GM23338 (cell line): Measurements from ENCODE around the gene BANP.

ENCODE experiments used
- CREB1 ChIP-seq: fragments of 250-450 bp; sonication (Bioruptor Pico); IDR thresholded peaks from 2 replicates; pipeline ENCODE4 v1.5.0; 2020; ENCODE audit warnings: low read depth, mild to moderate bottlenecking, moderate library complexity
- EZH2 ChIP-seq: fragments of 200-600 bp; sonication (generic); IDR thresholded peaks from one replicate; pipeline ENCODE4 v1.8.0; 2017; ENCODE audit warnings: antibody characterized with exemption, mild to moderate bottlenecking, low read depth; ENCODE audit not compliant: unreplicated experiment
- EZH2phosphoT487 ChIP-seq: fragments of 200-600 bp; sonication (generic); IDR thresholded peaks from one replicate; pipeline ENCODE4 v1.8.1; 2018; ENCODE audit warnings: antibody characterized with exemption; ENCODE audit not compliant: unreplicated experiment
- POLR2AphosphoS5 ChIP-seq: IDR thresholded peaks from 2 replicates; pipeline ENCODE4 v1.6.1; 2016; ENCODE audit warnings: antibody characterized with exemption, low read depth
- TF ChIP-seq, protein P1 (sequence below), 2 experiments: fragments of 200-600 bp in 1 of 2; sonication (generic) in 1 of 2; conservative IDR thresholded peaks; 2 replicates each; pipeline versions ENCODE4 v1.5.1 to v1.6.1; 2016 to 2017; ENCODE audit warnings: antibody characterized with exemption in 2 of 2, low read depth in 2 of 2, mild to moderate bottlenecking in 2 of 2, moderate library complexity in 1 of 2
- TF ChIP-seq, protein P2 (sequence below): IDR thresholded peaks from one replicate; pipeline ENCODE4 v1.6.1; 2018; ENCODE audit warnings: antibody characterized with exemption; ENCODE audit not compliant: unreplicated experiment

DNA sequence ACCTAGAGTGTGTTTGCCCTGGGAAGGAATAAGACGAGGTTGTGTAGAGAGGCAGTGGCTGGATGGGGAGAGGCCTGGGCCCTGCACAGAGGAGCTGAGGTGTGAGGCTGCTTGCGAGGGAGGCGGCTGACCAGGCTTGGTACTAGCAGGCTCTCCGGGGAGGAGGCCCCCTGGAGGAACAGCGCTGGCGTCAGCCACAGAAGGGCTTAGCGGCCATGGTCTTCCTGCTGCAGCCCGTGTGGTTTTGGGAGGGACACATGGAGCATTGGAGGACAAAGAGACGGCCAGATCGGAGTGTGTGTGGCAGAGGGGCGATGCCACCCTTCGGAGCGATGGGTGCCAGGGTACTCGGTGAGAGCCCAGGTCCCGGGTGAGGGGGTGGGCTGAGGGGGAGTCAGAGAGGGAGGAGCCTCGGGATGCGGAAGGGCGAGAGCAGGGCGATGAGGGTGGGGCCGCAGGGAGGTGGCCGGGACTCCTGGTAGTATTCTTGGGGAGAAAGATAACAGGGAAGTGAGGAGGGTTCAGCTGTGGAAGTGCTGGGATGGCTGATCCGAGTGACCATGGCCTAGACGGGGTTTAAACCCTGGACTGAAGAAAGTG is 8.3 kb downstream of the BANP start:
- TF ChIP-seq, protein P1, sequence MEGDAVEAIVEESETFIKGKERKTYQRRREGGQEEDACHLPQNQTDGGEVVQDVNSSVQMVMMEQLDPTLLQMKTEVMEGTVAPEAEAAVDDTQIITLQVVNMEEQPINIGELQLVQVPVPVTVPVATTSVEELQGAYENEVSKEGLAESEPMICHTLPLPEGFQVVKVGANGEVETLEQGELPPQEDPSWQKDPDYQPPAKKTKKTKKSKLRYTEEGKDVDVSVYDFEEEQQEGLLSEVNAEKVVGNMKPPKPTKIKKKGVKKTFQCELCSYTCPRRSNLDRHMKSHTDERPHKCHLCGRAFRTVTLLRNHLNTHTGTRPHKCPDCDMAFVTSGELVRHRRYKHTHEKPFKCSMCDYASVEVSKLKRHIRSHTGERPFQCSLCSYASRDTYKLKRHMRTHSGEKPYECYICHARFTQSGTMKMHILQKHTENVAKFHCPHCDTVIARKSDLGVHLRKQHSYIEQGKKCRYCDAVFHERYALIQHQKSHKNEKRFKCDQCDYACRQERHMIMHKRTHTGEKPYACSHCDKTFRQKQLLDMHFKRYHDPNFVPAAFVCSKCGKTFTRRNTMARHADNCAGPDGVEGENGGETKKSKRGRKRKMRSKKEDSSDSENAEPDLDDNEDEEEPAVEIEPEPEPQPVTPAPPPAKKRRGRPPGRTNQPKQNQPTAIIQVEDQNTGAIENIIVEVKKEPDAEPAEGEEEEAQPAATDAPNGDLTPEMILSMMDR (conservative IDR thresholded peaks at IDR 0.05; ENCODE audit: low read depth in 2 of 2), result no peak; a peak in 1 of 4 replicates
- TF ChIP-seq POLR2AphosphoS5 (no peak), EZH2 (no peak), EZH2phosphoT487 (no peak), CREB1 (CRISPR knock-in tag) (no peak)
- TF ChIP-seq, protein P2, sequence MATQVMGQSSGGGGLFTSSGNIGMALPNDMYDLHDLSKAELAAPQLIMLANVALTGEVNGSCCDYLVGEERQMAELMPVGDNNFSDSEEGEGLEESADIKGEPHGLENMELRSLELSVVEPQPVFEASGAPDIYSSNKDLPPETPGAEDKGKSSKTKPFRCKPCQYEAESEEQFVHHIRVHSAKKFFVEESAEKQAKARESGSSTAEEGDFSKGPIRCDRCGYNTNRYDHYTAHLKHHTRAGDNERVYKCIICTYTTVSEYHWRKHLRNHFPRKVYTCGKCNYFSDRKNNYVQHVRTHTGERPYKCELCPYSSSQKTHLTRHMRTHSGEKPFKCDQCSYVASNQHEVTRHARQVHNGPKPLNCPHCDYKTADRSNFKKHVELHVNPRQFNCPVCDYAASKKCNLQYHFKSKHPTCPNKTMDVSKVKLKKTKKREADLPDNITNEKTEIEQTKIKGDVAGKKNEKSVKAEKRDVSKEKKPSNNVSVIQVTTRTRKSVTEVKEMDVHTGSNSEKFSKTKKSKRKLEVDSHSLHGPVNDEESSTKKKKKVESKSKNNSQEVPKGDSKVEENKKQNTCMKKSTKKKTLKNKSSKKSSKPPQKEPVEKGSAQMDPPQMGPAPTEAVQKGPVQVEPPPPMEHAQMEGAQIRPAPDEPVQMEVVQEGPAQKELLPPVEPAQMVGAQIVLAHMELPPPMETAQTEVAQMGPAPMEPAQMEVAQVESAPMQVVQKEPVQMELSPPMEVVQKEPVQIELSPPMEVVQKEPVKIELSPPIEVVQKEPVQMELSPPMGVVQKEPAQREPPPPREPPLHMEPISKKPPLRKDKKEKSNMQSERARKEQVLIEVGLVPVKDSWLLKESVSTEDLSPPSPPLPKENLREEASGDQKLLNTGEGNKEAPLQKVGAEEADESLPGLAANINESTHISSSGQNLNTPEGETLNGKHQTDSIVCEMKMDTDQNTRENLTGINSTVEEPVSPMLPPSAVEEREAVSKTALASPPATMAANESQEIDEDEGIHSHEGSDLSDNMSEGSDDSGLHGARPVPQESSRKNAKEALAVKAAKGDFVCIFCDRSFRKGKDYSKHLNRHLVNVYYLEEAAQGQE, result no peak
